GM15510 (cell line): ENCODE results near the gene NEDD4L.

Source experiments
- POLR2A ChIP-seq: IDR thresholded peaks from 3 replicates; pipeline ENCODE4 v1.6.1; 2011; ENCODE audit warnings: borderline replicate concordance; ENCODE audit not compliant: insufficient read length; ENCODE audit errors: extremely low read depth

The NEDD4L gene

GRCh38 chr18:58110398-58110797 is 66.4 kb downstream of the NEDD4L start:
- TF ChIP-seq POLR2A: no peak

- no peak for TF ChIP-seq POLR2A
These were observed 68.1 kb downstream of the NEDD4L start for GRCh38 chr18:58112174-58112573.

GRCh38 chr18:58113337-58113736 is 69.3 kb downstream of the NEDD4L start:
- TF ChIP-seq POLR2A: no peak

GRCh38 chr18:58114766-58115165 is 70.7 kb downstream of the NEDD4L start:
- TF ChIP-seq POLR2A: no peak

GRCh38 chr18:58116818-58117217 is 72.8 kb downstream of the NEDD4L start:
- no peak for TF ChIP-seq POLR2A

- no peak for TF ChIP-seq POLR2A
These were observed 73.9 kb downstream of the NEDD4L start for GRCh38 chr18:58117786-58118403.

GRCh38 chr18:58118536-58118935 is 74.5 kb downstream of the NEDD4L start:
- TF ChIP-seq POLR2A: no peak

- no peak for TF ChIP-seq POLR2A
These were observed 75.8 kb downstream of the NEDD4L start for GRCh38 chr18:58119819-58120218.

- no peak for TF ChIP-seq POLR2A
These were observed 80.4 kb downstream of the NEDD4L start for GRCh38 chr18:58124475-58124874.

- no peak for TF ChIP-seq POLR2A
These were observed 81.2 kb downstream of the NEDD4L start for GRCh38 chr18:58125183-58125582.

GRCh38 chr18:58125756-58126155 is 81.7 kb downstream of the NEDD4L start:
- no peak for TF ChIP-seq POLR2A

GRCh38 chr18:58128381-58129374 is 84.7 kb downstream of the NEDD4L start:
- TF ChIP-seq POLR2A: no peak

- no peak for TF ChIP-seq POLR2A
These were observed 88.7 kb downstream of the NEDD4L start for GRCh38 chr18:58132595-58133261.

- TF ChIP-seq POLR2A: no peak
These were observed 91.2 kb downstream of the NEDD4L start for GRCh38 chr18:58135183-58135641.

- no peak for TF ChIP-seq POLR2A
These were observed 91.8 kb downstream of the NEDD4L start for GRCh38 chr18:58135701-58136331.

GRCh38 chr18:58136879-58137278 is 92.9 kb downstream of the NEDD4L start:
- TF ChIP-seq POLR2A: no peak
